ENCODE data around the gene KCNMB4. TPM values are rescaled to one million over a fixed set of nuclear protein-coding genes. Genes with fewer than 3 reads are reported as not detected.

KCNMB4 gene
- total RNA-seq, 1 experiment from 2014 or later: 3.0 TPM

- POLR2A ChIA-PET (ENCODE audit: unreplicated experiment): interaction anchor here (0.7 kb wide), 1 partner anchor 195 kb away, joined by 3 read pairs; no protein-coding TSS in a partner anchor
- DNase-seq (peak; percentile 46), ATAC-seq (peak; percentile 67)
- Histone ChIP-seq H3K27ac (ENCODE audit: low read length) (no peak overlapping the region), H3K4me1 (ENCODE audit: insufficient read depth, low read length) (peaks cover 12% of the 10 kb centered on the region), H3K9me2 (replicated peaks; ENCODE audit: low read length) (no peaks in the 10 kb centered on the region), H3K36me3 (ENCODE audit: low read depth, low read length) (no peaks in the 10 kb centered on the region), H3K4me2 (ENCODE audit: low read length) (no peak overlapping the region), H3K79me2 (ENCODE audit: low read length) (no peaks in the 10 kb centered on the region), H2AFZ (ENCODE audit: low read length) (no peak overlapping the region), H3K4me3 (ENCODE audit: low read length) (no peak overlapping the region), H3K9ac (ENCODE audit: low read length) (no peak overlapping the region), H3K27me3 (ENCODE audit: low read length) (no peaks in the 10 kb centered on the region), H4K20me1 (ENCODE audit: low read length) (no peaks in the 10 kb centered on the region), H3F3A (ENCODE audit: low read length, unreplicated experiment) (no peaks in the 10 kb centered on the region), H3K9me3 (ENCODE audit: low read length) (no peaks in the 10 kb centered on the region)
- TF ChIP-seq EZH2phosphoT487 (IDR thresholded peaks at IDR 0.05; ENCODE audit: borderline replicate concordance, low read length): no peak
- TF ChIP-seq, protein P1, sequence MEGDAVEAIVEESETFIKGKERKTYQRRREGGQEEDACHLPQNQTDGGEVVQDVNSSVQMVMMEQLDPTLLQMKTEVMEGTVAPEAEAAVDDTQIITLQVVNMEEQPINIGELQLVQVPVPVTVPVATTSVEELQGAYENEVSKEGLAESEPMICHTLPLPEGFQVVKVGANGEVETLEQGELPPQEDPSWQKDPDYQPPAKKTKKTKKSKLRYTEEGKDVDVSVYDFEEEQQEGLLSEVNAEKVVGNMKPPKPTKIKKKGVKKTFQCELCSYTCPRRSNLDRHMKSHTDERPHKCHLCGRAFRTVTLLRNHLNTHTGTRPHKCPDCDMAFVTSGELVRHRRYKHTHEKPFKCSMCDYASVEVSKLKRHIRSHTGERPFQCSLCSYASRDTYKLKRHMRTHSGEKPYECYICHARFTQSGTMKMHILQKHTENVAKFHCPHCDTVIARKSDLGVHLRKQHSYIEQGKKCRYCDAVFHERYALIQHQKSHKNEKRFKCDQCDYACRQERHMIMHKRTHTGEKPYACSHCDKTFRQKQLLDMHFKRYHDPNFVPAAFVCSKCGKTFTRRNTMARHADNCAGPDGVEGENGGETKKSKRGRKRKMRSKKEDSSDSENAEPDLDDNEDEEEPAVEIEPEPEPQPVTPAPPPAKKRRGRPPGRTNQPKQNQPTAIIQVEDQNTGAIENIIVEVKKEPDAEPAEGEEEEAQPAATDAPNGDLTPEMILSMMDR (conservative IDR thresholded peaks at IDR 0.05; ENCODE audit: low read depth, low read length): no peak
- no peak for TF ChIP-seq EZH2 (IDR thresholded peaks at IDR 0.05; ENCODE audit: low read length, unreplicated experiment)
- no TSS peak for BruUV-seq (replicated peaks)
- intact Hi-C loops (cut with micrococcal nuclease): no loop called here
- CTCF ChIA-PET: no interaction called here
Observed at GRCh38 chr12:70443062-70443673, 77.1 kb downstream of the KCNMB4 start.

- Histone ChIP-seq H3K27ac (ENCODE audit: low read length) (no peak overlapping the region), H3K9ac (ENCODE audit: low read length) (no peak overlapping the region), H3F3A (ENCODE audit: low read length, unreplicated experiment) (peaks cover 3% of the 10 kb centered on the region), H3K27me3 (ENCODE audit: low read length) (no peaks in the 10 kb centered on the region), H2AFZ (ENCODE audit: low read length) (no peak overlapping the region), H4K20me1 (ENCODE audit: low read length) (no peaks in the 10 kb centered on the region), H3K4me3 (ENCODE audit: low read length) (no peak overlapping the region), H3K4me2 (ENCODE audit: low read length) (no peak overlapping the region), H3K9me3 (ENCODE audit: low read length) (no peaks in the 10 kb centered on the region), H3K36me3 (ENCODE audit: low read depth, low read length) (no peaks in the 10 kb centered on the region), H3K79me2 (ENCODE audit: low read length) (no peaks in the 10 kb centered on the region), H3K9me2 (replicated peaks; ENCODE audit: low read length) (no peaks in the 10 kb centered on the region), H3K4me1 (ENCODE audit: insufficient read depth, low read length) (peaks cover 27% of the 10 kb centered on the region)
- ChIA-PET POLR2A (ENCODE audit: unreplicated experiment) (no interaction called here), CTCF (interaction anchor here (0.6 kb wide), 1 partner anchor 560 kb away, joined by 6 read pairs; no protein-coding TSS in a partner anchor)
- no peak for TF ChIP-seq EZH2 (IDR thresholded peaks at IDR 0.05; ENCODE audit: low read length, unreplicated experiment)
- no peak for TF ChIP-seq EZH2phosphoT487 (IDR thresholded peaks at IDR 0.05; ENCODE audit: borderline replicate concordance, low read length)
- TF ChIP-seq, protein P1 (conservative IDR thresholded peaks at IDR 0.05; ENCODE audit: low read depth, low read length): no peak
- DNase-seq (no peak), ATAC-seq (no peak)
- intact Hi-C loops (cut with micrococcal nuclease): no loop called here
- BruUV-seq (replicated peaks): no TSS peak
Observed at GRCh38 chr12:70444903-70445302, 78.8 kb downstream of the KCNMB4 start.

DNA sequence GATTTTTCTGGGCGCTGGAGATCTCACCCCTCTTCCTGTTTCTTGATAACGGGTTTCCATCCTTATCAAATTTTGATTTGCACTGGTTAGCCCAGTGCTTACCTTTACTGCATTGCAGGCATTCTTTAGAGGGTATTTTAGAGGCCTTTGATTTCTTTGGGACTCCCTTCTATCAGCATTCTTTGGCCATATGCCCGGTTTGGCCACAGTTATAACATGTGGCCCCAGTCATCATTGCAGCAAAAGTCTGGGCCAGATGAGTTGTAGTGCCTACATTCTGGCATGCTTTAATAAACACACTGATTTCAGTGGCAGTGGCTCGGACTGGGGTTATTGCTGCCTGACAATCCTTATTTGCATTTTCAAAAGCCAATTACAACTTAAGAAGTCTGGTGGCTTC lies 82.3 kb downstream of the KCNMB4 start:
- Histone ChIP-seq H3K36me3 (ENCODE audit: low read depth, low read length) (peaks cover 10% of the 10 kb centered on the region; the same call in 1 of the 2 replicates), H3K27me3 (ENCODE audit: low read length) (no peaks in the 10 kb centered on the region), H3K27ac (ENCODE audit: low read length) (peak overlapping the region; percentile 89), H3F3A (ENCODE audit: low read length, unreplicated experiment) (peaks cover 3% of the 10 kb centered on the region), H3K9ac (ENCODE audit: low read length) (no peak overlapping the region), H3K9me3 (ENCODE audit: low read length) (0 out of 2 replicates have a peak, but pooled peaks cover 9% of the 10 kb centered on the region), H3K79me2 (ENCODE audit: low read length) (no peaks in the 10 kb centered on the region), H4K20me1 (ENCODE audit: low read length) (no peaks in the 10 kb centered on the region), H3K4me3 (ENCODE audit: low read length) (no peak overlapping the region), H3K9me2 (replicated peaks; ENCODE audit: low read length) (no peaks in the 10 kb centered on the region), H2AFZ (ENCODE audit: low read length) (peak overlapping the region; percentile 83; the same call in 1 of the 2 replicates), H3K4me2 (ENCODE audit: low read length) (peak overlapping the region; percentile 78; the same call in 1 of the 2 replicates), H3K4me1 (ENCODE audit: insufficient read depth, low read length) (peaks cover 27% of the 10 kb centered on the region)
- DNase-seq: peak; percentile 24
- ChIA-PET POLR2A (ENCODE audit: unreplicated experiment) (no interaction called here), CTCF (no interaction called here)
- no peak for ATAC-seq
- TF ChIP-seq, protein P1 (conservative IDR thresholded peaks at IDR 0.05; ENCODE audit: low read depth, low read length): no peak
- TF ChIP-seq EZH2phosphoT487 (IDR thresholded peaks at IDR 0.05; ENCODE audit: borderline replicate concordance, low read length) (no peak), EZH2 (IDR thresholded peaks at IDR 0.05; ENCODE audit: low read length, unreplicated experiment) (no peak)
- intact Hi-C loops (cut with micrococcal nuclease): no loop called here
- BruUV-seq (replicated peaks): no TSS peak

All from PC-3 (cell line).